Sigmoid colon (tissue), 7 donors: ENCODE measurements around the gene SMG5. TPM values are rescaled to one million over a fixed set of nuclear protein-coding genes. Genes with fewer than 3 reads are reported as not detected.
"Not testable (repeated sequence)": the region's sequence is repeated elsewhere in the genome, so short reads cannot be mapped to it uniquely, and the experiment has no call there.

Experiments used
- DNase-seq: peaks from one replicate; pipeline ENCODE4 v3.0.0-alpha.2; 2019
- H3K27ac ChIP-seq, 4 donors: fragments of 200-600 bp; sonication (generic); one replicate each; pipeline ENCODE4 v1.5.1; 2016 to 2019; ENCODE audit warnings: mild to moderate bottlenecking in 1 of 4
- H3K27me3 ChIP-seq, 3 donors: fragments of 200-600 bp; sonication (generic); one replicate each; pipeline ENCODE4 v1.5.1; 2019; ENCODE audit warnings: mild to moderate bottlenecking in 1 of 3
- H3K36me3 ChIP-seq, 4 donors: fragments of 200-600 bp; sonication (generic); one replicate each; pipeline ENCODE4 v1.5.1; 2016 to 2019
- H3K4me1 ChIP-seq, 4 donors: fragments of 200-600 bp; sonication (generic); one replicate each; pipeline ENCODE4 v1.5.1; 2017 to 2019
- H3K4me3 ChIP-seq, 4 donors: fragments of 200-600 bp; sonication (generic); one replicate each; pipeline ENCODE4 v1.5.1; 2017 to 2019; ENCODE audit warnings: mild to moderate bottlenecking in 2 of 4, moderate library complexity in 1 of 4
- H3K9me3 ChIP-seq, 4 donors: fragments of 200-600 bp in 3 of 4; sonication (generic) in 3 of 4; one replicate each; pipeline versions ENCODE4 v1.5.1 to v1.6.1; 2013 to 2019
- CTCF ChIP-seq, 4 experiments: fragments of 450-650 bp in 3 of 4; fragments of 200-600 bp in 1 of 4; IDR thresholded peaks; one replicate each; pipeline ENCODE4 v1.5.1; 2016 to 2019; ENCODE audit warnings: antibody characterized with exemption in 4 of 4, mild to moderate bottlenecking in 3 of 4, moderate library complexity in 2 of 4
- EP300 ChIP-seq, 4 donors: sonication (generic); formaldehyde crosslinking; IDR thresholded peaks; one replicate each; pipeline ENCODE4 v1.6.1; 2017; ENCODE audit warnings: antibody characterized with exemption in 4 of 4
- POLR2A ChIP-seq, 2 donors: fragments of 450-650 bp; IDR thresholded peaks; one replicate each; pipeline ENCODE4 v1.6.1; 2016; ENCODE audit warnings: antibody characterized with exemption in 2 of 2, mild to moderate bottlenecking in 2 of 2, moderate library complexity in 2 of 2
- POLR2AphosphoS5 ChIP-seq, 4 donors: sonication (generic); formaldehyde crosslinking; IDR thresholded peaks; one replicate each; pipeline ENCODE4 v1.6.1; 2017; ENCODE audit warnings: antibody characterized with exemption in 4 of 4
- WGBS, 2 donors: extraction: QIAGEN DNeasy Blood & Tissue Kit; methylation state at CpG; one replicate each; pipeline ENCODE4 v1.1.7; 2013; 5-methylcytosine and 5-hydroxymethylcytosine counted together
- intact Hi-C: fragments of 100-400 bp; cut with DNase I; formaldehyde crosslinking; loops from one replicate; pipeline ENCODE4 v1.15.1; 2023
- polyA plus RNA-seq, 3 donors: library from polyadenylated mRNA; stranded (reverse); fragments of 200-250 nt; gene quantifications; one replicate each; pipeline ENCODE4 v1.2.3, GENCODE V29; 2013
- total RNA-seq, 4 donors: library from RNA; depleted of rRNA; stranded (reverse); fragments of >200 nt; gene quantifications; one replicate each; pipeline ENCODE4 v1.1.0, GENCODE V29; 2016
- donor health status: healthy with polysubstance abuse.
- donor health status: Bipolar disorder and iron deficiency.
- donor health status: healthy.

Gene SMG5
- 10 to 100 TPM; 36.7 to 59.0 (median 46.5) TPM for total RNA-seq
- 10 to 100 TPM; 25.2 to 78.2 (median 30.3) TPM for polyA plus RNA-seq

GRCh38 chr1:156282479-156283222, at the start of gene SMG5:
Gene SMG5, minus strand, starts transcription at chr1:156282825. Its CDS starts 145 bp downstream, at chr1:156282680.
- WGBS, 2 donors: 0% methylated on average over 50 of the region's 50 CpGs
- H3K27ac ChIP-seq: peak within 1 kb of the TSS; percentile 84 to 92 (median 90)
- peak in 2 of 4 donors; percentile 5 to 68 for TF ChIP-seq EP300 (IDR thresholded peaks at IDR 0.05)
- no peak for TF ChIP-seq CTCF (IDR thresholded peaks at IDR 0.05)
- TF ChIP-seq POLR2AphosphoS5 (IDR thresholded peaks at IDR 0.05): peak; percentile 77 to 96 (median 88)
- peak; percentile 61 to 87 for TF ChIP-seq POLR2A (IDR thresholded peaks at IDR 0.05)
- no peaks in the 10 kb centered on the region for H3K9me3 ChIP-seq
- peaks cover 0 to 33% (median 29%) of the 10 kb centered on the region in 4 donors for H3K4me1 ChIP-seq
- peak within 1 kb of the TSS; percentile 69 to 93 (median 80) for H3K4me3 ChIP-seq
- DNase-seq: peak; percentile 99
- H3K27me3 ChIP-seq: no peaks in the 10 kb centered on the region
- peaks cover 0 to 13% (median 8%) of the 10 kb centered on the region in 4 donors for H3K36me3 ChIP-seq
- intact Hi-C loops: no loop called here

GRCh38 chr1:156323179-156323578, 40.6 kb upstream of the SMG5 start:
- H3K4me1 ChIP-seq, H3K4me3 ChIP-seq, H3K27me3 ChIP-seq, H3K9me3 ChIP-seq, H3K27ac ChIP-seq, intact Hi-C loops: not testable (repeated sequence)
- DNase-seq: peak; percentile 4
- WGBS, 2 donors: 95 to 98% methylated on average over 9 of the region's 9 CpGs
- H3K36me3 ChIP-seq: peaks cover 47 to 90% (median 56%) of the 10 kb centered on the region in 4 donors

- TF ChIP-seq EP300 (IDR thresholded peaks at IDR 0.05) (no peak), POLR2A (IDR thresholded peaks at IDR 0.05) (no peak), CTCF (IDR thresholded peaks at IDR 0.05) (no peak)
- Histone ChIP-seq H3K36me3 (peaks cover 65 to 100% (median 79%) of the 10 kb centered on the region in 4 donors), H3K27ac (no peak overlapping the region), H3K27me3 (no peaks in the 10 kb centered on the region), H3K4me1 (no peaks in the 10 kb centered on the region), H3K4me3 (no peak overlapping the region), H3K9me3 (no peaks in the 10 kb centered on the region)
- no peak for DNase-seq
- intact Hi-C loops: no loop called here
- 75 to 85% methylated on average over 3 of the region's 3 CpGs for WGBS, 2 donors
Measured at GRCh38 chr1:156320560-156320959, 37.9 kb upstream of the SMG5 start.

DNA sequence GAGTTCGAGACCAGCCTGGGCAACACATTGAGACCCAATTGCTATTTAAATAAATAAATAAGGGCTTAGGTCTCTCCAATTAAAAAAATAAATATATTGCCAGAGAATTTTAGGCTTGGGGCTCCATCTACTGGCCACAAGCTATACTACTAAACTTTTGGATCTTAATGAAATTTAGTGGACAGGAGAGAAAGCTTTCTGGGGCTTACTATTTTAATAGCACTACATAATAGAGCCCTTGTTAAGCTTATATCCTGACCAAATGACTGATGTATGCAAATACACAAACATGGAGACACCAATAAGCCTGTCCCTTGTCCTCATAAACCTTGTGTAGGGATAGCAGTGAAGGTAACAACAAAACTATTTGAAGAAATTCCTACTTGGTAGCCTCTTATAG, 37.0 kb upstream of the SMG5 start:
- no peak for DNase-seq
- peak in 3 of 4 experiments; percentile 10 to 35 (median 17) for TF ChIP-seq CTCF (IDR thresholded peaks at IDR 0.05)
- no peak for TF ChIP-seq EP300 (IDR thresholded peaks at IDR 0.05)
- TF ChIP-seq POLR2AphosphoS5 (IDR thresholded peaks at IDR 0.05): no peak
- no peak for TF ChIP-seq POLR2A (IDR thresholded peaks at IDR 0.05)
- Histone ChIP-seq H3K27ac (no peak overlapping the region), H3K36me3 (peaks cover 67 to 100% (median 83%) of the 10 kb centered on the region in 4 donors), H3K9me3 (no peaks in the 10 kb centered on the region), H3K4me3 (no peak overlapping the region), H3K27me3 (no peaks in the 10 kb centered on the region), H3K4me1 (no peaks in the 10 kb centered on the region)
- intact Hi-C loops: no loop called here
- 87 to 94% methylated on average over 1 of the region's 1 CpG for WGBS, 2 donors

DNA sequence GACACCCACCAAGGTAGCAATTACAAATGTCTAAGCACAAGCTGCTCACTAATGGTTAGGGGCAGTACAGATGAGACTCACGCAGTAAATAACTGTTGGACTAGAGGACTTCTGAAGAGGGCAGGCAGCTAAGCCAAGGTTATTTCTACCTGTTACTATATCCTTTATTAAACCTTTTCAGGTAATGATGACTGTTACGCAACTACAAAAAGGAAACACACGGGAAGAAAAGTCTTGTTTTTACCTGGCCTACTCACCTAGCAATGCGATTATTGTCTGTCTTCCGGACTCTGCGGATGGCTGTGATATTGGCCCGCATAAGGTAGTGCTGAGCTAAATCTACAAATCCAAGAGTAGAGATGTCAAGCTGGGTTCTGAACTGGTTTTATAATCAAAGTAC, 34.3 kb upstream of the SMG5 start:
- 94 to 96% methylated on average over 7 of the region's 7 CpGs for WGBS, 2 donors
- H3K36me3 ChIP-seq: peaks cover 56 to 100% (median 79%) of the 10 kb centered on the region in 4 donors
- intact Hi-C loops: no loop called here
- no peak overlapping the region for H3K27ac ChIP-seq
- H3K27me3 ChIP-seq: no peaks in the 10 kb centered on the region
- no peaks in the 10 kb centered on the region for H3K4me1 ChIP-seq
- H3K4me3 ChIP-seq: no peak overlapping the region
- H3K9me3 ChIP-seq: no peaks in the 10 kb centered on the region
- DNase-seq: peak; percentile 0
- TF ChIP-seq CTCF (IDR thresholded peaks at IDR 0.05): no peak
- no peak for TF ChIP-seq POLR2A (IDR thresholded peaks at IDR 0.05)
- no peak for TF ChIP-seq EP300 (IDR thresholded peaks at IDR 0.05)
- TF ChIP-seq POLR2AphosphoS5 (IDR thresholded peaks at IDR 0.05): no peak
